Peyer's patch (tissue), 4 donors: ENCODE results near the gene SEPTIN10.

ENCODE experiments used
- CTCF ChIP-seq, 6 experiments: fragments of 450-650 bp in 4 of 6; fragments of 200-600 bp in 2 of 6; sonication (generic) in 1 of 6; IDR thresholded peaks; one replicate each; pipeline ENCODE4 v1.5.1; 2017 to 2019; ENCODE audit warnings: antibody characterized with exemption in 6 of 6, mild to moderate bottlenecking in 3 of 6, moderate library complexity in 1 of 6
- POLR2A ChIP-seq, 2 donors: fragments of 450-650 bp; IDR thresholded peaks; one replicate each; pipeline ENCODE4 v1.5.1; 2017; ENCODE audit warnings: antibody characterized with exemption in 2 of 2, mild to moderate bottlenecking in 2 of 2, moderate library complexity in 2 of 2

- TF ChIP-seq CTCF (IDR thresholded peaks at IDR 0.05) = no peak
- no peak for TF ChIP-seq POLR2A (IDR thresholded peaks at IDR 0.05)
Measured at GRCh38 chr2:109497911-109498870, 115.6 kb downstream of the SEPTIN10 start.
